Muscle of leg (tissue), 11 donors: ENCODE data around the gene ZCCHC3. TPM values are rescaled to one million over a fixed set of nuclear protein-coding genes. Genes with fewer than 3 reads are reported as not detected.

Source experiments
- DNase-seq: peaks from one replicate; pipeline ENCODE4 v3.0.0; 2013
- H3K27ac ChIP-seq: one replicate; pipeline ENCODE4 v1.5.1; 2013; ENCODE audit warnings: mild to moderate bottlenecking, low read length, control low read depth
- H3K27me3 ChIP-seq: one replicate; pipeline ENCODE4 v1.6.1; 2013; ENCODE audit warnings: low read length; ENCODE audit not compliant: control insufficient read depth, insufficient read depth
- H3K36me3 ChIP-seq: one replicate; pipeline ENCODE4 v1.6.1; 2013; ENCODE audit warnings: low read length; ENCODE audit not compliant: control insufficient read depth, insufficient read depth
- H3K4me1 ChIP-seq: one replicate; pipeline ENCODE4 v1.6.1; 2013; ENCODE audit warnings: low read length; ENCODE audit not compliant: control insufficient read depth, insufficient read depth
- H3K4me3 ChIP-seq: one replicate; pipeline ENCODE4 v1.5.1; 2013; ENCODE audit warnings: low read length, control low read depth
- H3K9me3 ChIP-seq: replicated peaks from 2 replicates; pipeline ENCODE4 v1.6.1; 2013; ENCODE audit warnings: low read depth, low read length; ENCODE audit not compliant: control insufficient read depth
- WGBS: methylation state at CpG from one replicate; pipeline ENCODE4 v1.1.5; 2013; ENCODE audit warnings: missing lambda C conversion rate; ENCODE audit not compliant: insufficient coverage; 5-methylcytosine and 5-hydroxymethylcytosine counted together
- polyA plus RNA-seq, 8 donors: library from polyadenylated mRNA; unstranded; fragments of 120-200 nt; gene quantifications; one replicate each; pipeline versions ENCODE4 v1.2.1 to v1.2.3, GENCODE V29; 2013; ENCODE audit warnings: inconsistent platforms in 1 of 8, low replicate concordance in 1 of 8; ENCODE audit not compliant: insufficient read length in 8 of 8, insufficient read depth in 1 of 8
- total RNA-seq: library from RNA; stranded (reverse); fragments of 120-200 nt; gene quantifications from one replicate; pipeline ENCODE4 v1.2.4, GENCODE V29; 2013

Gene ZCCHC3
- total and polyA plus RNA-seq, 9 donors = 22.4 to 41.4 (median 36.0) TPM

GRCh38 chr20:310645-311044, 13.3 kb downstream of the ZCCHC3 start:
- Histone ChIP-seq H3K27ac (peak overlapping the region; percentile 88), H3K9me3 (no peaks in the 10 kb centered on the region), H3K27me3 (no peaks in the 10 kb centered on the region), H3K4me1 (peaks cover 24% of the 10 kb centered on the region), H3K36me3 (no peaks in the 10 kb centered on the region), H3K4me3 (peak overlapping the region; percentile 24)
- DNase-seq = no peak
- WGBS = no CpG with 5 or more reads among the region's 7 CpGs

GRCh38 chr20:311609-312008, 14.2 kb downstream of the ZCCHC3 start:
- Histone ChIP-seq H3K4me3 (no peak overlapping the region), H3K36me3 (no peaks in the 10 kb centered on the region), H3K4me1 (peaks cover 24% of the 10 kb centered on the region), H3K27ac (peak overlapping the region; percentile 88), H3K27me3 (no peaks in the 10 kb centered on the region), H3K9me3 (no peaks in the 10 kb centered on the region)
- 70% methylated on average over 5 of the region's 7 CpGs for WGBS
- DNase-seq = peak; percentile 58

GRCh38 chr20:312067-312466, 14.7 kb downstream of the ZCCHC3 start:
- no peaks in the 10 kb centered on the region for H3K9me3 ChIP-seq
- no peaks in the 10 kb centered on the region for H3K27me3 ChIP-seq
- H3K4me1 ChIP-seq = peaks cover 24% of the 10 kb centered on the region
- H3K4me3 ChIP-seq = no peak overlapping the region
- DNase-seq = no peak
- no peaks in the 10 kb centered on the region for H3K36me3 ChIP-seq
- H3K27ac ChIP-seq = peak overlapping the region; percentile 88
- 76% methylated on average over 5 of the region's 8 CpGs for WGBS

GRCh38 chr20:312866-313265, 15.5 kb downstream of the ZCCHC3 start:
- Histone ChIP-seq H3K4me1 (peaks cover 24% of the 10 kb centered on the region), H3K36me3 (no peaks in the 10 kb centered on the region), H3K27me3 (no peaks in the 10 kb centered on the region), H3K9me3 (no peaks in the 10 kb centered on the region), H3K27ac (no peak overlapping the region), H3K4me3 (no peak overlapping the region)
- DNase-seq = no peak
- WGBS = no CpG with 5 or more reads among the region's 1 CpG

- Histone ChIP-seq H3K27me3 (no peaks in the 10 kb centered on the region), H3K9me3 (no peaks in the 10 kb centered on the region), H3K36me3 (no peaks in the 10 kb centered on the region), H3K27ac (no peak overlapping the region), H3K4me3 (no peak overlapping the region), H3K4me1 (peaks cover 22% of the 10 kb centered on the region)
- no peak for DNase-seq
- 94% methylated on average over 2 of the region's 5 CpGs for WGBS
These were observed 16.0 kb downstream of the ZCCHC3 start for GRCh38 chr20:313402-313801.

- Histone ChIP-seq H3K4me3 (no peak overlapping the region), H3K27me3 (no peaks in the 10 kb centered on the region), H3K36me3 (no peaks in the 10 kb centered on the region), H3K9me3 (no peaks in the 10 kb centered on the region), H3K4me1 (peaks cover 16% of the 10 kb centered on the region), H3K27ac (no peak overlapping the region)
- no peak for DNase-seq
These were observed 16.6 kb downstream of the ZCCHC3 start for GRCh38 chr20:313948-314347.

GRCh38 chr20:316316-317068, 19.1 kb downstream of the ZCCHC3 start:
- no peaks in the 10 kb centered on the region for H3K27me3 ChIP-seq
- no peak for DNase-seq
- H3K4me3 ChIP-seq = no peak overlapping the region
- 80% methylated on average over 2 of the region's 2 CpGs for WGBS
- peaks cover 5% of the 10 kb centered on the region for H3K36me3 ChIP-seq
- peaks cover 2% of the 10 kb centered on the region for H3K4me1 ChIP-seq
- H3K27ac ChIP-seq = no peak overlapping the region
- no peaks in the 10 kb centered on the region for H3K9me3 ChIP-seq

GRCh38 chr20:324177-325044, 27.0 kb downstream of the ZCCHC3 start:
- H3K36me3 ChIP-seq = peaks cover 18% of the 10 kb centered on the region
- H3K9me3 ChIP-seq = no peaks in the 10 kb centered on the region
- H3K27ac ChIP-seq = peak overlapping the region; percentile 99
- no peaks in the 10 kb centered on the region for H3K27me3 ChIP-seq
- peak; percentile 92 for DNase-seq
- 0% methylated on average over 55 of the region's 69 CpGs for WGBS
- peaks cover 28% of the 10 kb centered on the region for H3K4me1 ChIP-seq
- peak overlapping the region; percentile 83 for H3K4me3 ChIP-seq

GRCh38 chr20:325045-325888, 27.9 kb downstream of the ZCCHC3 start, which contains the start of gene SOX12:
Gene SOX12 (plus strand): TSS chr20:325552. CDS start chr20:325925, 373 bp downstream.
- Histone ChIP-seq H3K27ac (peak within 1 kb of the TSS; percentile 99), H3K4me1 (peaks cover 37% of the 10 kb centered on the region), H3K9me3 (no peaks in the 10 kb centered on the region), H3K27me3 (no peaks in the 10 kb centered on the region), H3K4me3 (peak within 1 kb of the TSS; percentile 83), H3K36me3 (peaks cover 18% of the 10 kb centered on the region)
- under 1% methylated on average over 106 of the region's 106 CpGs for WGBS
- peak; percentile 97 for DNase-seq
